BJ (cell line): ENCODE data around the gene C1orf174. TPM values are rescaled to one million over a fixed set of nuclear protein-coding genes. Genes with fewer than 3 reads are reported as not detected.
"Not testable (repeated sequence)": the region's sequence is repeated elsewhere in the genome, so short reads cannot be mapped to it uniquely, and the experiment has no call there.

ENCODE experiments used
- CTCF ChIA-PET: fragments of 350-600 bp; formaldehyde crosslinking; extraction: SDS; loops from one replicate; lab custom pipeline; 2021; ENCODE audit warnings: antibody characterized with exemption, inconsistent platforms; lab: Yijun Ruan, JAX
- POLR2A ChIA-PET: fragments of 300-600 bp; sonication (Branson Sonifier 250); formaldehyde crosslinking; extraction: SDS; loops from one replicate; lab custom pipeline; 2021; ENCODE audit warnings: antibody characterized with exemption; lab: Charles Lee
- DNase-seq: peaks from one replicate; pipeline ENCODE4 v3.0.0-alpha.2; 2011; ENCODE audit warnings: low read depth
- H3K27me3 ChIP-seq: 2 replicates; pipeline ENCODE4 v1.6.0; 2011; ENCODE audit warnings: low read length; ENCODE audit not compliant: control insufficient read depth, insufficient read depth
- H3K36me3 ChIP-seq: 2 replicates; pipeline ENCODE4 v1.5.1; 2011; ENCODE audit warnings: low read length; ENCODE audit not compliant: control insufficient read depth, insufficient read depth
- H3K4me3 ChIP-seq: 2 replicates; pipeline ENCODE4 v1.5.1; 2011; ENCODE audit warnings: low read depth, mild to moderate bottlenecking, control low read depth, low read length
- polyA plus RNA-seq: library from polyadenylated mRNA; depleted of rRNA; stranded (reverse); fragments of >200 nt; gene quantifications from 2 replicates; pipeline ENCODE4 v1.2.3, GENCODE V29; 2011
- TF ChIP-seq, protein P1 (sequence below): IDR thresholded peaks from 2 replicates; pipeline ENCODE4 v1.5.1; 2011; ENCODE audit warnings: low read depth, mild to moderate bottlenecking, control low read depth, inconsistent platforms, low read length, moderate library complexity; ENCODE audit not compliant: insufficient read depth

Gene C1orf174
- polyA plus RNA-seq, 1 experiment, result 33.8 TPM

DNA sequence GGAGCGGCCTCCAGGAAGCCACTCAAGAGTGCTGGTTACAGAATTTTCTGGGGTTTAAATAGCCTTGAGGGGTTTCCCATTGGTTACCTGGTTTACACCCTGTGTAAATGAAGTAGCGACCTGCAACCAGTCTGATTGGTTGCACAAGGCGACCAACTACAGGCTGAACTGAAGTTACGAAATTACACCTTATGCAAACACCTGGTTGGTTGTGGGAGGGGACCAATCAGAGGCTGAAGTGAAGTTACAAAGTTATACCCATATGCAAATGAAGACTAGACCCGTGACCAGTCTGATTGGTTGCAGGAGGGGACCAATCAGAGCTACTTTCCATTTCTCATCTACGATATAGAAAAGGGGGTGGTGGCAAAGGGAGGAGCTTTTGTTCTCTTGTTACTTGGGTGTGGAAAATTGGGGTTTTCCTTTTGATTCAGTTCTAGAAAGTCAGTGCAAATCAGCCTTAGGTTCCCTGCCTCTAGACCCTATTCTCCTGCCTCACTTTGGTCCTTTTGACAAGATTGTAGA lies 22.2 kb upstream of the C1orf174 start:
- DNase-seq, result no peak
- POLR2A ChIA-PET, result no interaction called here
- Histone ChIP-seq H3K27me3 (no peaks in the 10 kb centered on the region), H3K36me3 (no peaks in the 10 kb centered on the region), H3K4me3 (no peak overlapping the region)
- CTCF ChIA-PET, result no interaction called here
- TF ChIP-seq, protein P1, sequence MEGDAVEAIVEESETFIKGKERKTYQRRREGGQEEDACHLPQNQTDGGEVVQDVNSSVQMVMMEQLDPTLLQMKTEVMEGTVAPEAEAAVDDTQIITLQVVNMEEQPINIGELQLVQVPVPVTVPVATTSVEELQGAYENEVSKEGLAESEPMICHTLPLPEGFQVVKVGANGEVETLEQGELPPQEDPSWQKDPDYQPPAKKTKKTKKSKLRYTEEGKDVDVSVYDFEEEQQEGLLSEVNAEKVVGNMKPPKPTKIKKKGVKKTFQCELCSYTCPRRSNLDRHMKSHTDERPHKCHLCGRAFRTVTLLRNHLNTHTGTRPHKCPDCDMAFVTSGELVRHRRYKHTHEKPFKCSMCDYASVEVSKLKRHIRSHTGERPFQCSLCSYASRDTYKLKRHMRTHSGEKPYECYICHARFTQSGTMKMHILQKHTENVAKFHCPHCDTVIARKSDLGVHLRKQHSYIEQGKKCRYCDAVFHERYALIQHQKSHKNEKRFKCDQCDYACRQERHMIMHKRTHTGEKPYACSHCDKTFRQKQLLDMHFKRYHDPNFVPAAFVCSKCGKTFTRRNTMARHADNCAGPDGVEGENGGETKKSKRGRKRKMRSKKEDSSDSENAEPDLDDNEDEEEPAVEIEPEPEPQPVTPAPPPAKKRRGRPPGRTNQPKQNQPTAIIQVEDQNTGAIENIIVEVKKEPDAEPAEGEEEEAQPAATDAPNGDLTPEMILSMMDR, result no peak

DNA sequence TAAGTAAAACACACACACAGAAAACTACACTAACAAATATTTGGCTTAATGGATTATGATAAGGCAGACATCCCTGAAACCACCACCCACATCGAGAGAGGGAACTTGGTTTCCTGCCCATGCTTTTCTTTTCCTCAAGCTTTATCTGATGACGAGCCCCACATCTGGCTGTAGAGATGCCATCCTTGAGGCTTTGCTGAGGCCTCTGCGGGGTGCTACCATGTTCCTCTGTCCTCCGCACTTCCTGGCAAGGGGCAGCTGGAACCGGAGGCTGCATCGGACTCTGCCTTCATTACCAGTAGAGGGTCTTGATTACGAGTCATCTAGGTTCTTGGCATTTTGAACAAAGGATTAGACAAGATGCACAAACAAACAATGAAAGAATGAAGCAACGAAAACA lies 21.7 kb upstream of the C1orf174 start:
- no peak overlapping the region for H3K4me3 ChIP-seq
- TF ChIP-seq, protein P1, result no peak
- H3K27me3 ChIP-seq, result no peaks in the 10 kb centered on the region
- CTCF ChIA-PET, result no interaction called here
- DNase-seq, result no peak
- POLR2A ChIA-PET, result no interaction called here
- H3K36me3 ChIP-seq, result no peaks in the 10 kb centered on the region

DNA sequence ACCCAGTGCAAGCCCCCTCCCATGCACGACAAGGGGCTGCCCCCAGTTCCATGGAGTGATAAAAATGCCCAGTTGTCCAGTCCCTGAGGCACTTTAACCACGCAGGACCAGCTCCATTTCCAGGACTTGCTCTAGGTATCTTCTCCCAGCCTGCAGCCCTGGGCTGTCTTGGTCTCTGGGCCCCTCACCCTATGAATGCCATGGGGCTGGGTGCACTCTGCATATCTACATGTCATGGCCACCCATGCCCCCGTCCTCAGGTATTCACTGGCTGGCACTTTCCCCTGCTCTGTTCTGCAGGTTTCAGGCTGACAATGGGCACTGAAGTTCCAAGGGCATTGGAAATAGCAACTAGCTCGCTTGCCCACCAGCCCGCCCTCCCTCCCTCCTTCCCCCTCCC lies 19.6 kb upstream of the C1orf174 start:
- Histone ChIP-seq H3K4me3 (no peak overlapping the region), H3K36me3 (no peaks in the 10 kb centered on the region), H3K27me3 (no peaks in the 10 kb centered on the region)
- ChIA-PET POLR2A (interaction anchor here (0.7 kb wide), 1 partner anchor 8 kb away, joined by 3 read pairs; no protein-coding TSS in a partner anchor), CTCF (no interaction called here)
- TF ChIP-seq, protein P1, result no peak
- DNase-seq, result no peak

DNA sequence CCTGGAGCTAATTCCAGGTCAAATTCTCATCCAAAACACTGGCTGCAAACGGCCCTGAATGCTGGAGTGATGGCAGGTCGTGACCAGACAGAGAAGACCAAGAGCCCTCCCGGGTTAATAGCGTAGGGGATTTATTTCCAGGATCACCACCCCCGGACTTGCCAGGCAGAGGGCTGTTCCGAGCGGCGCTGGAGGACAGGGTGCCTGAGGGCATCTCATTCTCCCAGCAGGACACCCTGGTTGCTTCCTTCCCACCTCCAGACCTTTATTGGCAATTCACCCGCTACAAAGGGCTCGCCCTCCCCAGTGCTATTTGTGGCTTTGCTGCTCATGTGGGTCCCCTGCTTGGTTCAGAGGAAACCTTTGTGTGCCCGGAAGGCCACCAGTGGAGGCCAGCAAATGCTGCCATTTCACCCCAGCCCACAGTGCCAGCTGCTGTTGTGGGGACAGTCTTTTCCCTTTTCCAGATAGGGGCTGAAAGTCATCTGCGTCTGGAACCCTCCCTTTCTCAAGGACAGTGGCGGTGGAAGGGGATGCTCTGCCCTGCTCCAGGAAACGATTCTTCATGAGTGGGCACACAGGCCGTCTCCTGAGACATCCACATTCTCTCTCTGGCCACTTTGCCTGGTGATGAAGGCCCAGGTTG lies 19.0 kb upstream of the C1orf174 start:
- TF ChIP-seq, protein P1, result no peak
- ChIA-PET POLR2A (no interaction called here), CTCF (no interaction called here)
- Histone ChIP-seq H3K4me3 (no peak overlapping the region), H3K27me3 (no peaks in the 10 kb centered on the region), H3K36me3 (no peaks in the 10 kb centered on the region)
- no peak for DNase-seq

DNA sequence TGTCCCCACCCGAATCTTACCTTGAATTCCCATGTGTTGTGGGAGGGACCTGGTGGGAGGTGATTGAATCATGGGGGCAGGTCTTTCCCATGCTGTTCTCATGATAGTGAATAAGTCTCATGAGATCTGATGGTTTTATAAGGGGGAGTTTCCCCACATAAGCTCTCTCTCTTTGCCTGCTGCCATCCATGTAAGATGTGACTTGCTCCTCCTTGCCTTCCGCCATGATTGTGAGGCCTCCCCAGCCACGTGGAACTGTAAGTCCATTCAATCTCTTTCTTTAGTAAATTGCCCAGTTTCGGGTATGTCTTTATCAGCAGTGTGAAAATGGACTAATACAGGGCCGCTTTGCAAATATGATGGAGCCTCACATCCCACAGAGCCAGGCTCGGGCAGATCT lies 18.3 kb upstream of the C1orf174 start:
- DNase-seq, CTCF ChIA-PET, H3K4me3 ChIP-seq, H3K36me3 ChIP-seq, POLR2A ChIA-PET, H3K27me3 ChIP-seq: not testable (repeated sequence)

DNA sequence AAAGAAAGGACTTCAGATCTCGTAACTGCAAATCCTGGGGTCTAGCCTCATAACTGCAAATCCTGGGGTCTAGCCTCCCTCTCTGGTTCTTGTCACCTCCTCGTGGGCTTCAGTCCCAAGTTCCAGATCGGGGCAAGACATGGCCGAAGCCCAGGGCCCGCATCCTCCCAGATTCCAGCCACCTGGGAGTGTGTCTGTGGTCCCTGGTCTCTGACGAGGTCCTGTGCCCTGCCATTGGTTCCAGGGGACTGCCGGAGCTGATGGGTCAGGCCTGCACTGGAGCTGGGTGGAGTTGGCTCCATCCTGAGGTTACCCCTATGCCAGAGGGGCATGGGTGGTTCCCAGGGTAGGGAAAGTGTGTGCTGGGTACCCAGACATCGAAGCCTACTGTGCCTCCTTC lies 17.7 kb upstream of the C1orf174 start:
- no peak for DNase-seq
- Histone ChIP-seq H3K36me3 (no peaks in the 10 kb centered on the region), H3K4me3 (no peak overlapping the region), H3K27me3 (no peaks in the 10 kb centered on the region)
- ChIA-PET CTCF (no interaction called here), POLR2A (no interaction called here)
- TF ChIP-seq, protein P1, result no peak
